DMS 273 treated with DMSO at 0.1 percent for 48 hours (cell line): ENCODE data around the gene THUMPD3.

ENCODE experiments used
- DNase-seq: peaks from one replicate; lab custom pipeline; 2025; lab: John Stamatoyannopoulos, UW

THUMPD3 gene, protein sequence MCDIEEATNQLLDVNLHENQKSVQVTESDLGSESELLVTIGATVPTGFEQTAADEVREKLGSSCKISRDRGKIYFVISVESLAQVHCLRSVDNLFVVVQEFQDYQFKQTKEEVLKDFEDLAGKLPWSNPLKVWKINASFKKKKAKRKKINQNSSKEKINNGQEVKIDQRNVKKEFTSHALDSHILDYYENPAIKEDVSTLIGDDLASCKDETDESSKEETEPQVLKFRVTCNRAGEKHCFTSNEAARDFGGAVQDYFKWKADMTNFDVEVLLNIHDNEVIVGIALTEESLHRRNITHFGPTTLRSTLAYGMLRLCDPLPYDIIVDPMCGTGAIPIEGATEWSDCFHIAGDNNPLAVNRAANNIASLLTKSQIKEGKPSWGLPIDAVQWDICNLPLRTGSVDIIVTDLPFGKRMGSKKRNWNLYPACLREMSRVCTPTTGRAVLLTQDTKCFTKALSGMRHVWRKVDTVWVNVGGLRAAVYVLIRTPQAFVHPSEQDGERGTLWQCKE

GRCh38 chr3:9362731-9363530 is at the start of gene THUMPD3:
Gene THUMPD3 (plus strand): TSS chr3:9363054. CDS start chr3:9365069, 2,015 bp downstream.
- peak; percentile 68 for DNase-seq

DNA sequence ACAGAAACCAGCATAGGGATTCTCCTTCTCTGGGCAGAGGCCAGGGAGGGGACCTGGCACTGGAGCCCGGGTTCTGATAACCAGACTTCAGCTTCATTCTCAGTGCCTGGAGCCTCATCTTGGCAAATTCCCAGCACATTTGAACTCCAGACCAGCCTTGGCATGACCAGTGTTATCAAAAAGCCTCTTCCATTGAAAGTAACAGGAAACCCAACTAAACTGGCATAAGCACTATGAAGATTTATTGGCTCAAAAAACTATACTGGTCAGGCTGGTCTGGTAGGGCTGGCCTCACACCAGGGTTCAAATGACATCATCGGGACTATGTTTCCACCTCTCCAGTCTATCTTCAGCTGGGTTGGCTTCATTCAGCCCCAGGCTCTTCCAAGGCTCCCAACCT is 48.1 kb upstream of the THUMPD3 start:
- no peak for DNase-seq

GRCh38 chr3:9316881-9317361 is 45.9 kb upstream of the THUMPD3 start:
- DNase-seq: no peak

- DNase-seq: no peak
Measured at GRCh38 chr3:9322780-9323179, 40.1 kb upstream of the THUMPD3 start.

GRCh38 chr3:9324944-9325343 is 37.9 kb upstream of the THUMPD3 start:
- no peak for DNase-seq

- DNase-seq: no peak
Measured at GRCh38 chr3:9327578-9327977, 35.3 kb upstream of the THUMPD3 start.

DNA sequence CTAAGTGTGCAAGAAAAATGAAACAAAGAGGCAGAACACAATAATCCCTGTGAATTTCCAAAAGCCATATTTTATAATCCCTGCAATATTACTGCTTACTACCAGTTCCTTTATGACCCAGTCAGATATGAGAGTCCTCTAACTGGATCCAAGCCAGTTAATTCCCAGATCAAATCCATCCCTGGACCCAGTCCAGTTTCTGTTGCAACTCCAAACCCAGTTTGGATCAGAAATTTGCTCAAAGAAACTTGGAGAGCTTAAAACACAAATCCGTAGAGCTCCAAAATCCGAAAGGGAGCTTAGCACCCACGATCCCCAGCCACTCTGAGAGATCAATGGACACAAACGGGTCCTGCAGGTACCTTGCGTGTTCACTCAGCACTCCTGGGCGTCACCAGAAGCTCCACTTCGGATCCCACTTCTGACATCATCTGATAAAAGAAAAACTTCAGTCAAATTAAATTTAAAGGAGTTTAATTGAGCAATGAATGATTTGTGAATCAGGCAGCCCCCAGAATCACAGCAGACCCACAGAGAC is 32.6 kb upstream of the THUMPD3 start:
- DNase-seq: no peak

DNA sequence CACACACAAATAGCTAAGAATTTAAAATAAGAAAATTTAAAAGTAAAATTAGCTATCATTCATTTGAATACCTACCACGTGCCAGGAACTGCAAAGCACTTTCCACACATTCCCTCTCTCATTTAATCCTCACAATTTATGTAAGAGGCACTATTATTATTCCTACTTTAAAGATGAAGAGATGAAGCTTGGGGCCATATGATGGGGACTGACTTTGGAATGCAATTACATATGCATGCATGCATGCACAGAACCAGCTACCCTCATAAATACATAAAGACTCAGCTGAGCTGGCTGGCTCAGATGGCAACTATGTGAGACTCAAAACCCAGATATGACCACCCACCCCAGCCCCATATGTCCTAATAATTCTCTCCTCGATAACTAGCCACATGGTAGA is 31.7 kb upstream of the THUMPD3 start:
- no peak for DNase-seq

DNA sequence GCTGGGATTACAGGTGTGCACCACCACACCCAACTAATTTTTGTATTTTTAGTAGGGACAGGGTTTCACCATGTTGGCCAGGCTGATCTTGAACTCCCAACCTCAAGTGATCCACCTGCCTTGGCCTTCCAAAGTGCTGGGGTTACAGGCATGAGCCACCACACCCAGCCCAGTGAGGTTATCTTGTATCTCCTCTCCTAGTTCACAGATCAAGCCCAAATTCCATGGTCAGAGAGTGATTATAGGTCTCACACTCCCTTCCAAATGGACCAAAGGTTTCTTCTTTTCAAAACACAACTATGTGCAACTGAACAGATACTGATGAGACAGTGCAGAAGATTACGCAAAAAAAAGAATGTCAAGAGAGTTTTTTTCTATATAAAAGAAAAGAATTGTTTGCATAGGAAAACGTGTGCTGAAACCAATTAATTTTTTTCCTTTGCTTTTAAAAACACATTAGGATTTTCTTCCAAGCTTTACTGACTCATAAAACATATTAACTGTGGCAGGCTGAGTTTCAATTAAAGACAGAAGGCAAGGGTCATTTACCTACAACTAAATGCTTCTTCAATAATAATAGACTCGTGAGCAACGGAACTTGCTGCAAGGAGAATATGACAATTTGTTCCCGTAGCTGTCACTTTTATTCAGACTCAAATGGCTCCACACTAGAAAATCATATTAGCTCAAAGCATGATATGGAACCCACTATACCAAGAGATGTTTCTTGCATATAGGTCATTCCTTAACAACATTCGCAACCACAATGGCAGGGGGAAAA is 30.4 kb upstream of the THUMPD3 start:
- DNase-seq: no peak

GRCh38 chr3:9339761-9340471 is 22.9 kb upstream of the THUMPD3 start:
- DNase-seq: peak; percentile 1

DNA sequence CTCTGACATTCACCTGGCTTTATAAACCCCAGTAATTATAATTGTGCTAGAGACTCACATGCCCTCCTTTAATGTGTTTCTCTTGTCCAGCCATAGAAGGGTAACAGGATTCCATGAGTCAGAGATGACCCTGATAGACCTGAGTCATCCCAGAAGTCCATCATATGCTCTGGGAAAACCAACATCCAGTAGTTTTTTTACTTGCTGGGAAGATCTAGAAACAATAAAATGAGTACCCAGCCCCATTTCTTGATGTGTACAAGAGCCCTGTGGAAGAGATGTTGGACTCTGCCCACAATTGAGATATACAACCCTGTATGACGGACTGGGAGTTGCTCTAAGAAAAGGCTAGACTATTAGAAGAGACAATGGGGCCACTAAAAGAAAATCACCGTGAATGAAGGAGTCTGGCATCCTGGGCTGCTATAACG is 22.4 kb upstream of the THUMPD3 start:
- DNase-seq: no peak

DNA sequence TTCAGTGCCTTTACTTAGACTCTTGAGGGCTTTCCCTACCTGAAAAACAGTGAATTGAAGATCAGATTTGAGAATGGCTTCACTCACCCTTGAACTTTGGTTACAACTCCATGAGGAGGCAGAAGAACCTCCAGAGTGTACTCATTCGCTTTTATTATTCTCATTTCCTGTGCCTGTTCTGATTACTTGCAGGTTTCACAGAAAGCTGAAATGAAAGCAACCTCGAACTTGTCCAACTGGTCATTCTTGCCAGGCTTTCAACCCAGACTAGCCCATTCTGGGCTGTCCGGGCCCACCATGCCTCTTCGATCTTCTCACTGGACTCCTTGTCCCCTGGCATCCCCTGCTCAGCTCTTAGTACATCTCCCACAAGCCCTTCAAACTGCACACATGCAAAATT is 20.2 kb upstream of the THUMPD3 start:
- DNase-seq: no peak

- DNase-seq: no peak
Measured at GRCh38 chr3:9343115-9343514, 19.7 kb upstream of the THUMPD3 start.

GRCh38 chr3:9345041-9345440 is 17.8 kb upstream of the THUMPD3 start:
- no peak for DNase-seq

GRCh38 chr3:9346141-9346540 is 16.7 kb upstream of the THUMPD3 start:
- DNase-seq: no peak

- DNase-seq: no peak
Measured at GRCh38 chr3:9347081-9347480, 15.8 kb upstream of the THUMPD3 start.

DNA sequence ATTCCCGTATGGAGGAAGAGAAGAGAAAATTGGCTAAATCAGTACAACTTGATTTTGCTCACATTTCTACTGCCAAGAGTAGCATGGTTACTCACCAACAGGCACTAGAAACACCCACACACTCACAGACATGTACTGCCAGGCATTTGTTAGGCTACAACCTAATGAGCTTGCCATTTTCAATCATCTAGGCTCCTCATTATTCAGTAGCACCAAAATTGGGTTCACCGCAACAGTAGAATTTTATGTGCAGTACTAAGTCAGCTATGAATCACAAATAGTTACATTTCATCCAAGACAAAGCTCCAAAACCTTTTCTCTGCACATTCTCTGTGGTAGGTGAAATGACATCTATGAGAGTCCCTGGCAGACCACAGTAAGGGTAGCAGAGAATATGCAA is 15.0 kb upstream of the THUMPD3 start:
- no peak for DNase-seq

DNA sequence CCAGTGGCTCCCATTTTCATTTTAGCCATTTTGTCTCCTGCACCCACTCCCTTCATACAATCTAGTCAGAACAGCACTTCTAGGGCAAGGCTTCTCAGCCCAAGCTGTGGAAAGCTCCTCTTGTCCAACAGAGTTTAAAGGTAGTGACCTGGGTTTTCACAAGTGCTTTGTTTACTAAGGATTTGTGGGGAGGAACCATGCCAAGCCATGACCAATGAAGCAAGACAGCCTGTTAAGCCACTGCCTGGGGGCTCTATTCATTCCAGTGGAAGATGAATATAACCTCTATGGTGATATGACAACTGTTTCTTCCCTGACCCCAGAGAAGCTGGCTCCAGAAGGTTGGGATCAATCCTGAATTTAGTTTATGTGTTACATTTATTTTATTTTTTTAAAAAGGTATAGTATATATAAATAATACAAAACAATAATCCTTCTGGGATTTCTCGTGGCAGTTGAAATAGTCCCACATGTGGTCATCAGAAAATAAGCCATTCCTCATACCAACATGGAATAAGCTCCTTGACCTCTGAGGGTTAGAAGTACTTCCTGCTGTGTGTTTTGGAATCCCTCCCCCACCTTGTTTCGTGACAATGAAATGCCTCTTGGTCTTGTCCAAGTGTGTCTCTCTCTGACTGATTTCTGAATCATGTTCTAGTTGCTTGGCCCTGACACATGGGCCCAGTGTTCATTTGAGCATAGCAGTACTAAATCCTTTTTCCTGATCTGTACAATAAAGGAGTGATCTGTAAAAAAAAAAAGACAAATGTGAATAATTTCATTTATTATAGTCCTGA is 13.3 kb upstream of the THUMPD3 start:
- DNase-seq: no peak

- no peak for DNase-seq
Measured at GRCh38 chr3:9351709-9352126, 11.1 kb upstream of the THUMPD3 start.
